Measurements from ENCODE around the gene PYCARD.

PYCARD gene

DNA sequence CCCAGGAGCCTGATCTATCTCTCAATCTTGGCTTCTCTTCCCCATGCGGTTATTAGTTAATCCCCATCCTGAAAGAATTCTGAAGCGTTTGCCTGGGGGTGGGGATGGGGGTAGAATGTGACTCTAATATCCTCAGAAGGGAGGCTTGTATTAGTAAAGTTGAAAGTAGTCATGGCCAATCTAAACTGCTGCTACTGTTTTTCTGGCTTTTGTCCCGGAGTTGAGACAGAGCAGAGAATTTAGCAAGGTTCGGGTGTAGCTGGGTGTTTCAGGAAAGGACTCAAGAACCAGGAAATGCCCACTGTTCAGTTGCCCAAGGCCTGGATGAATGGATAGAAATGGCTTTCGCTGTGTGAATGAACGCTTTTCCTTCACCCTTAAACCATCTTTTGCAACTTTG, 39.6 kb upstream of the PYCARD start:
- TF ChIP-seq, protein P1, sequence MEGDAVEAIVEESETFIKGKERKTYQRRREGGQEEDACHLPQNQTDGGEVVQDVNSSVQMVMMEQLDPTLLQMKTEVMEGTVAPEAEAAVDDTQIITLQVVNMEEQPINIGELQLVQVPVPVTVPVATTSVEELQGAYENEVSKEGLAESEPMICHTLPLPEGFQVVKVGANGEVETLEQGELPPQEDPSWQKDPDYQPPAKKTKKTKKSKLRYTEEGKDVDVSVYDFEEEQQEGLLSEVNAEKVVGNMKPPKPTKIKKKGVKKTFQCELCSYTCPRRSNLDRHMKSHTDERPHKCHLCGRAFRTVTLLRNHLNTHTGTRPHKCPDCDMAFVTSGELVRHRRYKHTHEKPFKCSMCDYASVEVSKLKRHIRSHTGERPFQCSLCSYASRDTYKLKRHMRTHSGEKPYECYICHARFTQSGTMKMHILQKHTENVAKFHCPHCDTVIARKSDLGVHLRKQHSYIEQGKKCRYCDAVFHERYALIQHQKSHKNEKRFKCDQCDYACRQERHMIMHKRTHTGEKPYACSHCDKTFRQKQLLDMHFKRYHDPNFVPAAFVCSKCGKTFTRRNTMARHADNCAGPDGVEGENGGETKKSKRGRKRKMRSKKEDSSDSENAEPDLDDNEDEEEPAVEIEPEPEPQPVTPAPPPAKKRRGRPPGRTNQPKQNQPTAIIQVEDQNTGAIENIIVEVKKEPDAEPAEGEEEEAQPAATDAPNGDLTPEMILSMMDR (conservative IDR thresholded peaks at IDR 0.05; ENCODE audit: low read length) = no peak
- peak; percentile 1 for DNase-seq (ENCODE audit: low read depth)
- no peak overlapping the region for H3K4me3 ChIP-seq (ENCODE audit: low read length)

DNA sequence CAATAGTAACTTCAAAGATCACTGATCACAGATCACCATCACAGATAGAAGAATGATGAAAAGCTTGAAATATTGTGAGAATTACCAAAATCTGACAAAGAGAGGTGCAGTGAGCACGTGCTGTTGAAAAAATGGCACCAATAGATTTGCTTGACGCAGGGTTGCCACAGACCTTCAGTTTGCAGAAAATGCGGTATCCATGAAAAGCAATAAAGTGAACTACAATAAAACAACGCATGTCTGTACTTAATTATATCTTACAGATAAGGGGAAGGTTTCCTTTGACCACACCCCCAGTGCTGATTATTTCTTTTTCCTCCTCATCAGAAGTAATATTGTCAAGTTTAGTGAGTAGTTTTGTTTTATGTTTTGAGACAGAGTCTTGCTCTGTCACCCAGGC, 35.5 kb upstream of the PYCARD start:
- TF ChIP-seq, protein P1 (conservative IDR thresholded peaks at IDR 0.05; ENCODE audit: low read length) = no peak
- DNase-seq (ENCODE audit: low read depth) = no peak
- no peak overlapping the region for H3K4me3 ChIP-seq (ENCODE audit: low read length)

DNA sequence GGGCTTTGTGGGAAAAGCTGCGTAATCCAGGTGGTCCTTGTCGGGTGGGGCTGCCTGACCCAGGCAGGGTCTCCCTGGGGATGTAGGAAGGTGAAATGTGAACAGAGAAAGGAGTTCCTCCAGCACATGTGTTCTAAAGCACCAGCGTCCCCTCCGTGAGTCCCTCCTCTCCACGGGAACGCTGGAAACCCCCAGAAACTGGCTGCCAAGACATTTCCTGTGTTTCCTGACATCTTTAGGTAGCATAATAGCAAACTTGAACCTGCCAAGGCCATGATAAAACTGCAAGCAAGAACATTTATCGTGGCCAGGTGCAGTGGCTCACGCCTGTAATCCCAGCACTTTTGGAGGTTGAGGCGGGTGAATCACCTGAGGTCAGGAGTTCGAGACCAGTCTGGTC, 26.9 kb upstream of the PYCARD start:
- H3K4me3 ChIP-seq (ENCODE audit: low read length) = no peak overlapping the region
- TF ChIP-seq, protein P1 (conservative IDR thresholded peaks at IDR 0.05; ENCODE audit: low read length) = no peak
- no peak for DNase-seq (ENCODE audit: low read depth)

DNA sequence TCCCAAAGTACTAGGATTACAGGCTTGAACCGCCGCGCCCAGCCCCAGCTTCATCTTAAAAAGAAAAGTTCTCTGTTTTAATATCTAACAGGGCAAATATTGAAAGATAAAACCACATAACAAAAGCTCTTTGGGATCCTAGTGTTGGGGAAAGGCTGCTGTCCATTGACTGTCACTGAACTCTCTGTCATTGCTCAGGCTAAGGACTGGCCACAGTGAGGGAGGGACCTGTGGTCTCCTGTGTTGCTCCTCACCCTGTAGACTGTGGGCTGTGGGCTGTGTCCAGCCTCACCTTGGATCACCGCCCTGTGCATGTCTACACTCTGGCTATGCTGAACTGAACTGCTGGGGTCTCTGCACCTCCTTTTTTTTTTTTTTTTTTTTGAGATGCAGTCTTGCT, 25.6 kb upstream of the PYCARD start:
- TF ChIP-seq, protein P1 (conservative IDR thresholded peaks at IDR 0.05; ENCODE audit: low read length) = no peak
- H3K4me3 ChIP-seq (ENCODE audit: low read length) = no peak overlapping the region
- DNase-seq (ENCODE audit: low read depth) = no peak

DNA sequence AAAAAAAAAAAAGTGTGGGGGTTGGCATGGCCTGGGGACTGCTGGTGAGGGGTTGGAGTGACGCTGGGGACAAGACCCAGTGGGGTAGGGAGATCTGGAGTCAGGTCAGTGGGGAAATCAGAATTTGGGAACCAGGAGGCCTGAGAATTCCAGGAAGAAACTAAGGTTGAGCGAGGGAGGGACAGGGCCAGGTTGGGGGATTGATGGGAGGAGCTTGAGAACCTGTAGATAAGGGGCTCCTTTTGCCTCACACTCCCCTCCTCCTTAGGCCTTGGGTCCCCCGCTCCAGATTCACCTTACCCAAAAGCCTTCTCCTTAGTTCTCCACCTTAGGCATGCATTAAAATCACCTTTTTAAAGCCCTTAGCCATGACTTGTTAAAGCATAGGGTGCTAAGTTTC, 22.6 kb upstream of the PYCARD start:
- TF ChIP-seq, protein P1 (conservative IDR thresholded peaks at IDR 0.05; ENCODE audit: low read length) = no peak
- no peak overlapping the region for H3K4me3 ChIP-seq (ENCODE audit: low read length)
- no peak for DNase-seq (ENCODE audit: low read depth)

DNA sequence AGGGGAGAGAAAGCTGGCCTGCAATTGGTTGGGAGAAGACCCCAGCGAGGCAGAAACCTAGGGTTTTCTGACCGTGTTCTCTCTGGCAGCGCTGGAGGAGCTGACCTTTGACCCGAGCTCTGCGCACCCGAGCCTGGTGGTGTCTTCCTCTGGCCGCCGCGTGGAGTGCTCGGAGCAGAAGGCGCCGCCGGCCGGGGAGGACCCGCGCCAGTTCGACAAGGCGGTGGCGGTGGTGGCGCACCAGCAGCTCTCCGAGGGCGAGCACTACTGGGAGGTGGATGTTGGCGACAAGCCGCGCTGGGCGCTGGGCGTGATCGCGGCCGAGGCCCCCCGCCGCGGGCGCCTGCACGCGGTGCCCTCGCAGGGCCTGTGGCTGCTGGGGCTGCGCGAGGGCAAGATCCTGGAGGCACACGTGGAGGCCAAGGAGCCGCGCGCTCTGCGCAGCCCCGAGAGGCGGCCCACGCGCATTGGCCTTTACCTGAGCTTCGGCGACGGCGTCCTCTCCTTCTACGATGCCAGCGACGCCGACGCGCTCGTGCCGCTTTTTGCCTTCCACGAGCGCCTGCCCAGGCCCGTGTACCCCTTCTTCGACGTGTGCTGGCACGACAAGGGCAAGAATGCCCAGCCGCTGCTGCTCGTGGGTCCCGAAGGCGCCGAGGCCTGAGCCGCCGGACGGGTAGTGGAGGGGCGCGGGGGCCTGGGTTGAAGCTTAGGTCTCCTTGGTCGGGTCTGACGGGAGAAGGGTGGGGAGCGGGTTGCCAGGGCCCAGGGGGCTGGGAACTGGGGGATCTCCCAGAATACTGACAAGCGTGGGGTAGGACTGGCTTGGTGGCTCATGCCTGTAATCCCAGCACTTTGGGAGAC, 21.8 kb upstream of the PYCARD start:
- DNase-seq (ENCODE audit: low read depth) = no peak
- no peak overlapping the region for H3K4me3 ChIP-seq (ENCODE audit: low read length)
- TF ChIP-seq, protein P1 (conservative IDR thresholded peaks at IDR 0.05; ENCODE audit: low read length) = no peak

DNA sequence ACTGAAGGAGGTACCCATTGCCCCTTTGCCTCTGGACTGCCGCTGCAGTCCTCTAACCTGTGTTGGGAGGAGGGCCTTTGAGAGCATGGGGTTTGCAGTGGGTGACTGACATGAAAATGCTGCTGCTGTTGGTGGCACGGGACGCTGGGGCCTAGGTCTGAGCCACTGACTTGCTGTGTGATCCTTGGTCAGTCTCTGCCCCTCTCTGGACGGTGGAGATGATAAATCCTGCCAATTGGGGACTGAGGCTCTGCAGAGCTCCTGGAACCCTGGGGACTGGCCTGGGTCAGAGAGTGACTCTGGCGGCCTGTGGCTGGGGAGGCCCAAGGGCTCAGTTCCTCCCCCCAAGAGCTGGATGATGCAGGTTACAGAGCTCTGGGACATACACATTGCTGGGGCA, 20.5 kb upstream of the PYCARD start:
- no peak overlapping the region for H3K4me3 ChIP-seq (ENCODE audit: low read length)
- DNase-seq (ENCODE audit: low read depth) = no peak
- TF ChIP-seq, protein P1 (conservative IDR thresholded peaks at IDR 0.05; ENCODE audit: low read length) = no peak

Data from AG10803 (cell line).